Breast epithelium (tissue), 4 donors: Measurements from ENCODE around the gene HMHB1. TPM values are rescaled to one million over a fixed set of nuclear protein-coding genes. Genes with fewer than 3 reads are reported as not detected.

ENCODE experiments used
- DNase-seq, 2 donors: peaks; one replicate each; pipeline ENCODE4 v3.0.0-alpha.2; 2019; ENCODE audit warnings: low spot score in 2 of 2
- H3K27ac ChIP-seq, 2 donors: fragments of 200-600 bp; sonication (generic) in 1 of 2; one replicate each; pipeline ENCODE4 v1.5.1; 2016 to 2019; ENCODE audit warnings: mild to moderate bottlenecking in 1 of 2
- H3K27me3 ChIP-seq, 2 donors: fragments of 200-600 bp; sonication (generic) in 1 of 2; one replicate each; pipeline versions ENCODE4 v1.5.1 to v1.6.0; 2017 to 2019; ENCODE audit warnings: control low read depth in 1 of 2, mild to moderate bottlenecking in 1 of 2
- H3K36me3 ChIP-seq: fragments of 200-600 bp; one replicate; pipeline ENCODE4 v1.5.1; 2019
- H3K4me1 ChIP-seq, 2 donors: fragments of 200-600 bp; sonication (generic); one replicate each; pipeline ENCODE4 v1.5.1; 2016 to 2019; ENCODE audit warnings: control low read depth in 1 of 2
- H3K4me3 ChIP-seq, 3 donors: fragments of 200-600 bp; sonication (generic); 1 replicate in 2 of 3; 2 replicates in 1 of 3; pipeline ENCODE4 v1.5.1; 2016 to 2019; ENCODE audit warnings: mild to moderate bottlenecking in 3 of 3, moderate library complexity in 2 of 3
- H3K9me3 ChIP-seq, 2 donors: fragments of 200-600 bp; sonication (generic) in 1 of 2; one replicate each; pipeline ENCODE4 v1.5.1; 2016 to 2019; ENCODE audit warnings: control low read depth in 1 of 2
- CTCF ChIP-seq, 3 donors: fragments of 450-650 bp; IDR thresholded peaks; one replicate each; pipeline ENCODE4 v1.5.1; 2016 to 2017; ENCODE audit warnings: antibody characterized with exemption in 3 of 3, mild to moderate bottlenecking in 3 of 3, moderate library complexity in 3 of 3
- POLR2A ChIP-seq: fragments of 450-650 bp; IDR thresholded peaks from one replicate; pipeline ENCODE4 v1.6.1; 2016; ENCODE audit warnings: antibody characterized with exemption, mild to moderate bottlenecking, moderate library complexity
- POLR2AphosphoS5 ChIP-seq, 3 donors: sonication (generic); formaldehyde crosslinking; IDR thresholded peaks; one replicate each; pipeline ENCODE4 v1.6.1; 2017; ENCODE audit warnings: antibody characterized with exemption in 3 of 3
- intact Hi-C: fragments of 100-400 bp; cut with DNase I; formaldehyde crosslinking; loops from one replicate; pipeline ENCODE4 v1.15.1; 2023; ENCODE audit warnings: low total_unique reads
- total RNA-seq, 3 donors: library from RNA; depleted of rRNA; stranded (reverse); fragments of >200 nt; gene quantifications; one replicate each; pipeline ENCODE4 v1.1.0, GENCODE V29; 2016

Gene HMHB1
- total RNA-seq, 3 donors from 2014 or later = not detected

- no peak for TF ChIP-seq POLR2AphosphoS5 (IDR thresholded peaks at IDR 0.05)
- H3K4me1 ChIP-seq = no peaks in the 10 kb centered on the region
- no peak overlapping the region for H3K4me3 ChIP-seq
- H3K27me3 ChIP-seq = no peaks in the 10 kb centered on the region
- H3K27ac ChIP-seq = no peak overlapping the region
- DNase-seq = no peak
- no peaks in the 10 kb centered on the region for H3K36me3 ChIP-seq
- intact Hi-C loops = no loop called here
- H3K9me3 ChIP-seq = no peaks in the 10 kb centered on the region
Measured at GRCh38 chr5:143779506-143779905, 32.5 kb upstream of the HMHB1 start.

DNA sequence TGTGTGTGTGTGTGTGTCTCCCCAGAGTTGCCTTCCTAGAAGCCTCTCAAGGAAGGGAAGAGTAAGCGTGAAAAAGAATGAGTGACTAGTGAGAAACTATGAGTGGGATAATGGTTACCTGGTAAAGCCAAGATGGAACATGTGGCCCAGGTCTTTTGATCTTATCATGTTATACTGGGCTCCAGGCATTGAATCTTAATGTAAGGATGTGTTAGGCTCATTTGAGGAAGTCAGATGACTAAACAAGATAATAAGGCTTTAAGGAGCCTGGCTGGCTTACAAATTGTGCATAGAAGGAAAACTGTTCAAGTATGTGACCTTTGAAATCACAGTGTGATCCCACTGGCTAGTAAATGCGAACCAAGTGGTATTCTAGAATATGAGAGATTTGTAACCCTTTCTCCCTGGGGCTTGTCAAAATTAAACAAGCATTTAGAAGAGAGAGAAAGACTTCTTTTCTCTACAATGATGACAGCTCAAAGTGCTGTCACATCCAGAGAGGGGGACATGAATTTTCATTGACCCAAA is 29.9 kb upstream of the HMHB1 start:
- intact Hi-C loops = no loop called here

DNA sequence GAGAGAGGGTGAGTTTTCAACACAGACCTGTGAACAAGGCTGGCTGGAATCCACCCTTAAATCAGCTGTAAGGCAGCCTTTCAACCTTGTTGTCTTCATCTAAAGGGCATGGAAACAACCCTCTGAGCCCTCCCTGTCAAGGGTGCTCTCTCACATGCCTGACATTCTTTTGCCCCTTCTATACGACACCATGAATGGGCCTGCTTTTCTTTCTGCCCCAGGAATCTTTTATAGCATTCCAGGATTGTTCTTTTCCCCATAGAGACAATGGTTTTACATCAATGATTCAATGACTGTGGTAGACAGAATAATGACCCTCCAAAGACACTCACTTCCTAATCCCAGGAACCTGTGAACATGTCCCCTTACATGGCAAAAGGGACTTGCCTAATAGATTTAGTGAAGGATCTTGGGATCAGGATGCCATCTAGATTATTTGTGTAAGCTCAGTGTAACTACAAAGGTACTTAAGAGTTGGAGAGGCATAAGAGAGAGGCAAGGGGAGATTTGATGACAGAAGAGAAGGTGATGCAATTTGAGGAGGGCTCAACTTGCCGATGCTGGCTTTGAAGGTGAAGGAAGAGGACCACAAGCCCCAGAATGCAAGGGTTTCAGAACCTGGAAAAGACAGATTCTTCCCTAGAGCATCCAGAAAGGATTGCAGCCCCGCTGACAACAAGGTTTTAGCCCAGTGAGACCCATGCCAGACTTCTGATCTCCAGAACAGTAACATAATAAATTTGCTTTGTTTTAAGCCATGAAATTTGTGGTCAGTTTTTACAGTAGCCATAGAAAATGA is 29.2 kb upstream of the HMHB1 start:
- no peak overlapping the region for H3K4me3 ChIP-seq
- H3K4me1 ChIP-seq = no peaks in the 10 kb centered on the region
- TF ChIP-seq CTCF (IDR thresholded peaks at IDR 0.05) = no peak
- TF ChIP-seq POLR2A = no peak
- TF ChIP-seq POLR2AphosphoS5 (IDR thresholded peaks at IDR 0.05) = no peak
- H3K27me3 ChIP-seq = no peaks in the 10 kb centered on the region
- no peaks in the 10 kb centered on the region for H3K36me3 ChIP-seq
- intact Hi-C loops = no loop called here
- no peak overlapping the region for H3K27ac ChIP-seq
- no peak for DNase-seq
- H3K9me3 ChIP-seq = no peaks in the 10 kb centered on the region

More for the DNA sequence above, 29.9 kb upstream of the HMHB1 start:
- TF ChIP-seq CTCF (IDR thresholded peaks at IDR 0.05) = no peak
- TF ChIP-seq POLR2AphosphoS5 (IDR thresholded peaks at IDR 0.05) = no peak
- TF ChIP-seq POLR2A = no peak
- no peak overlapping the region for H3K27ac ChIP-seq
- no peaks in the 10 kb centered on the region for H3K36me3 ChIP-seq
- DNase-seq = no peak
- no peak overlapping the region for H3K4me3 ChIP-seq
- H3K9me3 ChIP-seq = no peaks in the 10 kb centered on the region
- H3K27me3 ChIP-seq = no peaks in the 10 kb centered on the region
- H3K4me1 ChIP-seq = no peaks in the 10 kb centered on the region

DNA sequence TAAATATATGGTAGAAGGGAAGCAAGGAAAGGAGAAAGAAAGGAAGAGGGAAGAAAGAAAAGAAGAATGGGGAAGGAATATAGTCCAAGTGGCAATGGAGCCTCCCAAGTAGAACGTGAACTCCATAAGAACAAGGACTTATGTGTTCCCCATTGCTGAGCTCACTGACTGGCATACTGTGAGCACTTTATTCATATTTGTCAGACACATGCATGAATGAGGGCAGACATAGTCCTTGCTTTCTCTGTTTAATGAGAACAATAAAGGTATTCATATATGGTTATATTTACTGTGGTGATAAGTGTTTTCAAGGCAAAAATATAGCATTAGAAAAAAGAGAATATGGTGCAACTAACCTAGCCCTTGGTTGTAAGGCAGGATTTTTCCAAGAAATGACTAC is 23.6 kb upstream of the HMHB1 start:
- DNase-seq = no peak
- H3K27me3 ChIP-seq = no peaks in the 10 kb centered on the region
- intact Hi-C loops = no loop called here

GRCh38 chr5:143790457-143791112 is 21.4 kb upstream of the HMHB1 start:
- no peak for TF ChIP-seq CTCF (IDR thresholded peaks at IDR 0.05)
- no peak for TF ChIP-seq POLR2AphosphoS5 (IDR thresholded peaks at IDR 0.05)
- TF ChIP-seq POLR2A = no peak
- DNase-seq = no peak
- Histone ChIP-seq H3K36me3 (no peaks in the 10 kb centered on the region), H3K27ac (no peak overlapping the region), H3K9me3 (no peaks in the 10 kb centered on the region), H3K4me1 (no peaks in the 10 kb centered on the region), H3K4me3 (no peak overlapping the region), H3K27me3 (no peaks in the 10 kb centered on the region)
- intact Hi-C loops = no loop called here

More for the DNA sequence above, 23.6 kb upstream of the HMHB1 start:
- no peak overlapping the region for H3K4me3 ChIP-seq
- no peaks in the 10 kb centered on the region for H3K36me3 ChIP-seq
- TF ChIP-seq CTCF (IDR thresholded peaks at IDR 0.05) (no peak), POLR2AphosphoS5 (IDR thresholded peaks at IDR 0.05) (no peak), POLR2A (no peak)
- H3K9me3 ChIP-seq = no peaks in the 10 kb centered on the region
- no peak overlapping the region for H3K27ac ChIP-seq
- H3K4me1 ChIP-seq = no peaks in the 10 kb centered on the region
